ENCODE data around the gene SSX2IP.

Gene SSX2IP

DNA sequence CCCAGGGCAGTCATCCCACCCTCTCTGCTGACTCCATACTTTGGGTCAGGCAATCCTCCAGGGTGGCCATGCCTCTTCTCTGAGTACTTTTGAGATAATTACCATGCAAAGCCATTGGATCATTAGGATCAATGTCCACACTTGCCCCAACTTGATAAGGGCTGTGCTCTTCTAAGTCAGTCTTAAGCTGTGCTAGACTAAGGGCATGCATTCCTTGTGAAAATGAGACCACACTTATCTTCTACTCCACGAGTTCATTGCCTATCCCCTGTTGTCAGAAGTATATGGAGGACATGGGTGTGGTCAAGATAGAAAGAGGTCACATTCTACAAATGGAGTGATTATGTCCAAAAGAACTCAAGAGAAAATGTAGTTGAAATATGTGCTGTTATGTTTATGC, 18.9 kb upstream of the SSX2IP start:
- no peak for DNase-seq

DNA sequence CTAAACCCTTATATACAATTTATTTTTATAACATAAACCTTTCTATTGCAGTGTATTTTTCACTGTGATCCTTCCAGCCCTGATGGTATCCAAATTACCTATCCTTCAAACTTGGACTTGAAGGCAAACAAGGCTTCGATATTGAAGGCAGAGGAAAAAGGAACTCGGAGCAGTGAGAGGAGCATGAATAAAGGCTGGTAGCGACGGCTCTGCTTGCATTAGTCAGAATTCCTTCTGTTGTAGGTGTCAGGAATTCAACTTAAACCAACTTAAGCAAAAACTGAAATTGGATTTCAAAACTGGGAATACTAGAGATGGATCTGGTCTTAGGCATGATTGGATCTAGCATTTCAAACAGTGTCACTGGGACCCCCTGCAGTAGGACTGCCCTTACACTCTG, 17.8 kb upstream of the SSX2IP start:
- no peak for DNase-seq

DNA sequence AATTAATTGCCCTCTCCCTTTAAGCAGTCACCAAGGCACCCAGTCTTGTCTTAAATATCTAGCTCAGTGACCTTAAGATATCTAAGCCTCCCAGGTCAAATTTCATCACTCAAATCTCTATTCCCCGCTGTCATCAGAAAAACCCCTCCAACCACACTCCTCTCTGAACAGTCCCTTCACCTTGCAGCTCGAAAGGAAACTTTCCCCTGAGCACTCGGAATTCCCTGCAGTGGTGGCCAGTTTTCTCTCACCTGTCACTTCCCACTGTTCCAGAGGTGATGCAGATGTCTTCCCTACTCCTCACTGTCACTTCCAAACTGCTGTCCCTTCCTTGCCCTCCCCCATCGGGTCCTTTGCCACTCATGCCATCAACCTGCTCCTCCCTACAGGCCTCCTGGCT, 15.3 kb upstream of the SSX2IP start:
- no peak for DNase-seq

DNA sequence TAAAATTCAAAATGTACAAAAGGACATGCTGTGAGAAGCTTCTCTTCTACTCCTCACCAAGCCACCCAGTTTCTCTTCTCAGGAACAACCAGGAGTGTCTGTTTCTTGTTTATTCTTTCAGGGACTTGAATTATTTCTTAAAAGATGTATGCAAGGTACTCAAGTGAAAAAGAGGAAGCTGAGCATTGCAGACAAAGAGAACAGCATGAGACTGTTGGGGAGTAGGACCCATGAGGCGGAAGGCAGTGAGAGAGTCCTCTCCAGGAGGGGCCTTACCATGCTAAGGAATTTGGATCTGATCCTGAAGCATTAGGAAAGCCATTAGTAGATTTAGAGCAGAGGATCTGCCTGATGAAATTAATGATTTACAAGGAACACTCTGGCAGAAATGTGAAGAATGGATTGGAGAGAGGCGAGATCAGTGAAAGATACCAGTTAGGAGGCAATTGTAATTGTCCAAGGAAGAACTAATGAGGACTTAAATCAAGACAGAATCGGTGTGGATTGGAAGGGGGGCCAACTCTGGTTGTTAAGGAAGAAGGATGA, 14.7 kb upstream of the SSX2IP start:
- DNase-seq: no peak

DNA sequence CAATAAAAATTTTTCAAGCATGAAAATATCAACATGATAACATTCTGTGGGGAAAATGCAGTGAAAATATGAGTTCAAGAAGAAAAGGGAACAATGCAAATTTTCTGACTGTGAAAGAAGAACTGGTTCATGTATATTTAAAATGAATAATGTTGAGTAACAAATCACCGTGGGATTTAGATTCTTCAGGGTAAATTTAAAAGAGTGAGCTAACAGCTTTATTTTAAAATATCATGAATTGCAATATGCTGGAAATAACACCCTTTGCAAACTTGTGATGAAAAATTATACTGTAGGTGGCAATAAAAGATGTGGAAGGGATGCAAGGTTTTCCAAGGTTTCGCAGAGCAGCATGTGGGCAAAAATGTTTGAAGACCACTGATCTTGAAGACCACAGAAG, 13.2 kb upstream of the SSX2IP start:
- DNase-seq: no peak

DNA sequence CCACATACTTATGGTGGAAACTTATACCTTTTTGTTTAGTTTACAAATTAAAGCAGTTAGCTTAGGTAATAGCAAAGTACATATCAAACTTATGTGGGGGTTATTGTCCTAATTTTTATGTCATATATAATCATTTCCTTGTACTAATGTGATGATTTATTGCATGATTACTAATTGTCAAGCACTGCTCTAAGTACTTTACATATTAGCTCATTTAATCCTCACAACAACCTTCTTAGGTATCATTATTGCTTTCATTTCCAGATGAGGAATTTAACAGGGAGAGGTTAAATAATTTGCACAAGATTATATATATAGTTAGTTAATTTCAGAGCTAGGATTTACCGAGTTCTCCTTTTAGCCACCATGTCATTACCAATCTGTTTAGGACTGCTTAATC, 11.9 kb upstream of the SSX2IP start:
- no peak for DNase-seq

DNA sequence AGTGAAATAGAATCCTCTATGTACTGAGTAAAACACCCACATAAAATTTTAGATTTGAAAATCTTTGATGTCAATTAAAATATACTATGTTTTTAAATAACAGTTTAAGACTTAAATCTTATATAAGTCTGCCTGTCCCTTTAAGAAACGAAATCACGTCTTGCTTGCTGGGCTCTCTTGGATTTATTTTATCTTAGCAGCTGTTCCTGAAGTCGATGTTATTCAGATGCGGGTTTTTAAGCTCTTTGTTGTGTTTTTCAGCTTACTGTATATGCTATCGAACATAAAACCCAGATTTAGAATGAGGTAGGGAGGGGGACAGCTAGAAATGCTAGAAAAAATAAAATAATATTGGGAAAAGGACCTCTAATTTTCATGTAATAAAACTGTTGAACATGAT, 11.1 kb upstream of the SSX2IP start:
- no peak for DNase-seq

DNA sequence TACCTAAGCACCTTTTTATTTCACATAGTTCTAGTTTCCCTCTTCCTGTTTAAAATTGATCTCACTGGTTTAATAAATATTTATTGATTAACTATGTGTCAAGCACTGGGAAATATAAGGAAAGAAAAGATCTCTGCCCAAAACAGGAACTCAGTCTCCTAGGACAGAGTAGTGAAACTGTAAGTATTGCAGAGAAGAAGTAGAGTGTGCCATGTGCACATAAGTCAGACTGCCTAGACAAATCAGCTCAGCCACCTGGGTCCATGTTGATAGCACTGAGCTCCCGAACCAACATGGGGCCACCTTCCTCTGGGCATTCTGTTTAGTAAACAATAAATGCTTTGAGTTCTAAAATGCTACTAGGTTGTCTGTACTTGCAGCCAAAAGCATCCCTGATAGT, 9.8 kb upstream of the SSX2IP start:
- no peak for DNase-seq

DNA sequence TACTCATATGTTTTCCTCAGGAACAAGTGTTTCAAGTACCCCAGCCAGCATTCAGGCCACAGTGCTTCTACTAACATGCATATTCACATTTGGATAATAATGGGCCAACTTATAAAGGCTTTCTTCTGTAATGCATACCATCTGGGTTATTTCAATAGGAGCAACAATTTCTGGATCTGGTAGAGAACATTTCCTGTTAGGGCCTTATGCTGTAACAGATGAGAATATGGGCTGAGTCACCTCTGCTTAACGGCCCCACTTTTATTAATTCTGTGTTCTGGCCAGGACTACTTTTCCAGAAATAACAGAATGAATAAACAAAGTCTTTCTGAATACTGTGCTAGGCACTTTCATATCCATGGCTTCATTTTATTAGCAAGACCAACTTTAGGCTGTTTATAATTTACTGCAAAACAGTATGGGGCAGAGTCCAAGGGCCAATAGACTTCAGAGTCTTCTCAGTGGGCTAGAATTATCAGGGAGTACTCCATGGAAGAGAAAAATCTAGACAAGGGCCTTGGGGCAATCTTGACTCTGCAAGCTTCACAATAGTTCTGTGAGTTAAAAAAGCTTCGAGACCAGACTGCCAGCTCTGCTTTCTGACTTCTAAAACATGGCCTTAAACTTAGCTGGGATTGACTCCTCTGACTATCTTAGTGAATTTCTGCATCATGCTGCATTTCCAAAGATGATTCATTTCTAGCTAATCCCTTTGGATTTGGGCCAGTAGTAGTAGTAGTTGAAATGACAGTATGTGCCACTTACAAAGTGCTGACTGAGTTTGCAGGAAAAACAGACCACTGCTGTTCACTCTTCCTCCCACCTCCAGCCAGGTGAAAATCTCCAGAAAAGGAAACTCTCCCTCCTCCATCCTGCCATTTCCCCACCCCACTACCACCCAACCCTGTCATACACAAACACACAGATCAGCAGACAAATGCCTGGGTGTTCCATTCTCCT, 8.2 kb upstream of the SSX2IP start:
- DNase-seq: no peak

DNA sequence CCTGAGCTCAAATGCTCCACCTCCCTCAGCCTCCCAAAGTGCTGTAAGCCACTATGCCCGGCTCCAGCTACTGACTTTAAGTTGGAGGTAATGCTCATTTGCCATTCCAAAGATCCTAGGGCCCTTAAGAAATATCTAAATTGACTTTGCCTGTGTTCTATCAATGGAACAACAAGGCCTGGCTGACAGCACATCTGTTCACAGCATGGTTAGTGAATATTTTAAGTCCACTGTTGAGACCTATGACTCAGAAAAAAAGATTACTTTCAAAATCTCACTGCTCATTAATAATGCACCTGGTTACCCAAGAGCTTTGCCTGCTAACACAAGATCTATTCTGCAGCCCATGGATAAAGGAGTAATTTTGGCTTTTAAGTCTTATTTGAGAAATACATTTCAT, 3.5 kb upstream of the SSX2IP start:
- DNase-seq: no peak

DNA sequence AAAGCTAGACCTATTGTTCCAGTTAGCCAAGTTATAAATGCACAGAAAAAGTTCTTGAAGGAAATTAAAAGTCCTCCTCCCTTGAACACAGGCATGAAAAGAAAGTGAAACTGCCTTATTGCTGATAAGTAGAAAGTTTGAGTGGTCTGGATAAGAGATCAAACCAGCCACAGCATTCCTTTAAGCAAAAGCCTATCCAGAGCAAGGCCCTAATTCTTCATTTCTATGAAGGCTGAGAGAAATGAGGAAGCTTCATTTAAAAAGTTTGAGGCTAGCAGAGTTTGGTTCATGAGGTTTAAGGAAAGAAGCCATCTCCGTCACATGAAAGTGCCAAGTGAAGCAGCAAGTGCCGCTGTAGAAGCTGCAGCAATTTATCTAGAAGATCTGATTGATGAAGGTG, 2.7 kb upstream of the SSX2IP start:
- DNase-seq: no peak

DNA sequence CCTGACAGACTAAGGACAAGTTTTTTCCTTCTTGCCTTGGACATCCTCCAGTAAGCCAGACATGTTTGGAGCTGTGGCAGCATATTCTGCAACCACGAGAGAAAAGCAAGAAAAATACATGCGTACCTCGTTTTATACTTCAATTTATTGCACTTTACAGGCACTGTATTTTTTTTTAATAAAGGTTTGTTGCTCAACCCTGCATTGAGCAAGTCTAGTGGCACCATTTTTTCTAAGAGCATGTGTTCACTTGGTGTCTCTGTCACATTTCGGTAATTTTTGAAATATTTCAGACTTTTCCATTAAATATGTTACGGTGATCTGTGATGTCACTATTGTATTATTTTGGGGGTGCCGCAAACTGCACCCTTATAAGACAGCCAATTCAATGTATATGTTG, 2.1 kb upstream of the SSX2IP start:
- DNase-seq: no peak

DNA sequence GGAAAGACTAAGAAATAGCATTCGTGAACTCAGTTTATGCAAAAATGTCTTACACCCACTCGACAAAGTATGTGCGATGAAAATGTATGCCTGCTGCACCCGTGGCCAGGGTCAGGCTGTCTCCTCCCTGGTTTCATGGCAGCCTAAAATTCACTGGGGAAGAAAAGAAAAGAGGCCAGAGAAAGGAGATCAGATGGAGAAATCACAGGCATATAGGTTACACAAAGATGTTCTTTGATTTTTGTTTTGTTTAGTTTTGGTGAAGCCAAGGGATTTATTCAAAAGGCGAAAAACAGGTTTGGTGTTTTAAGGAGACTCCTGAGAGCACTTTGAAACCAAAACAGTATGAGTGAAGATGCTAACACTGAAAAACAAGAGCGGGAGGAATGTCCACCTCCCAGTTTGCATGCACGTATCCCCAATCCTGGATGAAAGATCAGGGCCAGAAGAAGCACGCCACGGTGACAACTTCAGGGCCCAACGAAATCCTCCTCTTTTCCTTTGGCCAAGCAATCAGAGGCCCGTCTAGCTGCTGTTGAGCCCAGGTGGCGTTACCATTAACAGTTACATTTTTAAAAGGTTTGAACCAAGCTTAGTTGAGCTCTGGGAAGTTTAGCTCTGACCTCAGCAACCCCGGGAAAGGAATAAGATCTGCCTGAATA, 992 bp upstream of the SSX2IP start:
- no peak for DNase-seq

DNA sequence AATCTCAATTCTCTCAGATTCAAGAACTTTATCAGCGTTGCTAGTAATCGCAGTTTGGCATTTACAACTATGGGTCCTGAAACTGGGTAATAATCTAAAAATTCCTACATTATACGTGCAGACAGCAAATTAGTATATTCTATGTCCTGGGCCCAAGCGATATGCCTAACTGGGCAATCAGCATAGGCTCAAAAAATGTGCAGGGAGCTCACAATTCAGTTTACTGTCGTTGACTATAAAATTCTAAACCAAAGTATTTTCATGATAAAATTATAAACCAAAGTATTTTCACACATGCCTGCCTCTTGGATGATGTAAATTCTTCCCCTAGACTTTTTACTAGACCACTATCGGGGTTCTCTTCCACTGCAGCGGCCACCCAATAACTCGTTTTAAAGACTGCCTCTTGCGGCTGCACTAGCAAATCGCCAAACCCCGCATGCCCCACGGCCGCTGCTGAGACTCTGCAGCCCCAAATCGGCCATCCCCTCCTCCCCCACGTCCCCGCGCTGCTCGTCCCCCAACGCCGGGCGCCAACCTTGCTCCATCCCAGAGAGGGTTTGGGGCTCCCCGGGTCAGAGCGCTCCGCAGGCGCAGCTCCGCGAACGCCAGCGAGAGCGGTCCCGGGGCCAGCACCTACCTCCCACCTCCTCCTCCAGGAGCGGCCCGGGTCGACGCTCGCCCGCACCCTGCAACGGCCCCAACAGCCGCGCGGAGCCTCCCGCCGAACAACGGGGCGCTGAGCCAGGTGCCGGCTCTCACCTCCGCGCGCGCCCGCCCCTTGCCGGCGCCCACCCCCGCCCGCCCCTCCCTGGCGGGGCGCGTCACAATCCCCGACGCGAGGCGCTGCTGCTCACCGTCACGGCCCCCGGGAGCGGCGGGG, 506 bp downstream of the SSX2IP start:
- no peak for DNase-seq

DNA sequence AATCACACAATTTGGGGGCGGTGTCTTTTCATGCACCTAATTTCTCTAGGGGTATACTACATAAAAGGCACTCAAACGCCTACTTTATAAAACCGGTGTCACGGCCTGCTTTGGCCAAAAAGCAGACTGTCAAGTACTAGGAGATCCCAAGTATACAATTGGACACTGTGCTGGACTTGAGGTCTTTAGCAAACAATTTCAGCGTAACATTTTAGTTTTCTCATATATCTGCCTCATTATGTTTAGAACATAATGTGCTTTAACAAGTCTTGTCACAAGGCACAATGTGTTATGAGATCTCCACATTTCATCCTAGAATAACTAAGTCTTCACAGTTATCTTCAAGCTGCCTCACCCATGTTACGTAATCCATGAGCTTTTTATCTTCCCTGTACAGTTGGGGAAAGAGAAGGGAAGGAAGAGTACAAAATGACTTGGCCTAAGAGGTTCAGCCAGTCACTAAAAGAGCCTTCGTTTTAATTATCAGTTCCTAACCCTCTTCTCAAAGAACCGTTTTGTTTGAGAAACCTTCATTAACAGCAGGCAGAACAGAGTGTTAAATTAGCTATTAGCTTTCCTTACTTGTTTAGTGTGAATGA, 1.7 kb downstream of the SSX2IP start:
- DNase-seq: no peak

DNA sequence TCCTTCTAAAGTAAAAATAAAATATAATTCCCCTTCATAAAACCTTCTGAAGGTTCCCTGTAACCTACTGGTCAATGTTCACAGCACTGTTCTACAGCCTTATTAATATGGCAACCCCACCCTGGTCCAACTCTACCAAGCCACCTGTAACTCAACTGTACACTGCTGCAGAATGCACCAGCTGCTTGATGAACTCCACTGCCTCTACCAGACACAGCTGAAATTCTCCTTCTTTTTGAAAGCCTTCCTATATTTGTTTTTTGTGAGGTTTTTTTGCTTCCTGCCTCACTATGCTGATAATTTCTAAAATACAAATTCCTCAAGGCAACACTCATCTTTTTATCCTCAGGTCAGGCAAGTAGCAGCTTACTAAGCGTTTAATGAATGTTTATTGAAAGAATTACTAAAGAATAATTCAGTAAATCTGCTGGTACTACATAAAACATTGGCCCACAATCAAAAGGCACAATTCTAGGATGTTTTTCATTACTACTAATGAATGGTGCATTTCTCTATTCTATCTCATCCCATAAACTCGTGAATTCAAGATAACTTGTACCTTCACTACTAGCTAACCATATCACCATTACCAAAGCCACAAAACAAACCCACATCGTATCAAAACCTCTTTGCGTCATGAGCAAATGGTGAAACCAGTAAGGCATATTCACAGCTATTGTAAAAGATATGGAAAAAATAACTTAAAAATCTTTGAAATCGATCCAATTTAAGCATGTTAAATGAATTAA, 2.4 kb downstream of the SSX2IP start:
- DNase-seq: no peak

DNA sequence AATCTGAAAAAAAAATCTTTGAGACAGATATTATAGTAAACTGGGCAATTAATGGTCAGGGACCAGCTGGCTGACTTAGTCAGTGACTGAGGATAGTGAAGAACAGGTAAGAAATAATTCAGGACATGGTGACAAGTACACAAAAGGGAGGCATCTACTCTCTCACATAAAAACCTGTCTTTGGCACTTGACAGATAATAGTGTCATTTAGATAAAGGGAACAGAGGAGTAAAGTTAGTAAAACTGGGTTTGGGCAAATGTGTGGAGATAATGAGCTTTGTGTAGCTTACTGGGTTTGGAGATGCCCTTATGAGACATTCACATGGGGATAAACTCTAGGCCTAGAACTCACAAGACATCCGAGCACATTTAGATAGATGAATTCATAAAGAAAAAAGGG, 4.0 kb downstream of the SSX2IP start:
- DNase-seq: no peak

DNA sequence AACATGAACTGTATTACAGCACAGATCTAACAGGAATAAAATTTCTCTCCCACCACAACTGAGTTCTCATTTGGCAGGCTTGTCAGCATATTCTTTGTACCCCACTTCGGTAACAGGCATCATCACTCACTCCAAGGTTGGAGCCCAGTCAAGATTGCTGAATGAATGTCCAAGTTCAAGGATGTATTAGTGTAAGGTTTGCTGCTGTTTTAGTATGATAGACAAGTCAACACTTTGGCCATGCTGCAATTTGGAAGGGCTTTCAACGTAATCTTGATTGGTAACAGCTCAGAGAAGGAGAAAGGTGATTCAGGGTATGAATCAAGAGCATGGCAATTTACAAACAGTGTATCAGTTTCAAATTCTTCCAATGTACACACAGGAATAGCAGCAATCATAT, 6.8 kb downstream of the SSX2IP start:
- no peak for DNase-seq

DNA sequence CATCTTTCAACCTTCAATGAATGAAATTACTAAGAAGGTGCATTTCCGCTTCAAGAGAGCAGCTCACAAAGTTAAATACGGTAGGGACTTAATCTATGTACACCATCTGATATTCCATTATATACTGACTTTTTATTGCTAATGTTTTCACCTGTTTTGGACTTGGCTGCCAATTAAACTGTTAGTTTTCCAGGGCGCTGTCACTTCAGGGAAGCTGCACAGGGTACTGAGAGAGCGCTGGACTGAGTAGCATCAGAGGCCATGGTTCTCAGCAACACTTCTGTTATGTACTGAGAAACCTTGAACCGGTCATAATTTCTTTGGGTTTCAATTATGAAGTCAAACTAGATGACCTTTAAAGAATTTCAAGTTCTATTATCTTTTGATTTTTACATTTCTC, 8.2 kb downstream of the SSX2IP start:
- DNase-seq: no peak

DNA sequence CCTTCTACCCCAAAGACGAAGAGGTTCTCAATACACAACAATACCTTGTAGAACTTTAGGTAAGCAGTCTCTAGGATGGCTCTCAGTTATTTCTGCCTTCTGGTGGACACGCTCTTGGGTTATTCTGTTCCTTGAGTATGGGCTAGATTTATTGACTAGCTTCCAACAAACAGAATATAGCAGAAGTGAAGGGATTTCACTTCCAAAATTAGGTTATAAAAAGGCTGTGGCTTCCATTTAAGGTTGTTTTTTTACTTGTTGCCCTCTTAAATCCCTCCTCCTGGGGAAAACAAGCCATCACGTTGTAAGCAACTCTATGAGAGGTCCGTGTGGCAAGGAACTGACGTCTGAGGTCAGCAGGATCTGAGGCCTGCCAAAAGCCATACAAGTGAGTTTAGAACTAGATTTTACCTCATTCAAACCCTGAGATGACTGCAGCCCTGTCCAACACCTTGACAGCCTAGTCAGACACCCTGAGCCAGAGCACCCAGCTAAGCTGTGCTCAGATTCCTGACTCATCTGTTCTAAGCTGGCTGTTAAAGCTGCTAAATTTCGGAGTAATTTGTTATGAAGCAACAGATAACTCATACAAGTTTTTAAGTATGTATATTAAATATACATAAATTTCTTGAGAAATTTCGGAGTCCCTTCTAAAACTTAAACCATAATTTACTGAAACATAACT, 12.7 kb downstream of the SSX2IP start:
- DNase-seq: no peak

DNA sequence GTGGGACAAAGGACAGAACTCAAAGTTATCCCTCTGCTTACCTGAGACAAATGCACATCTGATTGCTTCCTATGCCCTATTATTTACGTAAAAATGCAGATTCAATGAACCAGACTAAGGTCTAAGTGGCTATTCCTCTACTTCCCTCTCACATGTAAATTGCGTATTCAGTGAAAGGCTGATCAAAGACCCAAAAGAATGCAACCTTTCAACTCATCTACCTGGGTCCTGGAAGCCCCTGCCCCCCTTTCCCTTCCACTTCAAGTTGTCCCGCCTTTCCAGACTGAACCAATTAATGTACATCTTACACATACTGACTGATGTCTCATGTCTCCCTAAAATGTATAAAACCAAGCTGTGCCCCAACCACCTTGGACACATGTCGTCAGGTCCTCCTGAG, 14.6 kb downstream of the SSX2IP start:
- no peak for DNase-seq
